ENCODE data around the gene SNRK. TPM values are rescaled to one million over a fixed set of nuclear protein-coding genes. Genes with fewer than 3 reads are reported as not detected.

Gene SNRK
- total RNA-seq, 1 experiment from 2014 or later: 12.7 TPM

DNA sequence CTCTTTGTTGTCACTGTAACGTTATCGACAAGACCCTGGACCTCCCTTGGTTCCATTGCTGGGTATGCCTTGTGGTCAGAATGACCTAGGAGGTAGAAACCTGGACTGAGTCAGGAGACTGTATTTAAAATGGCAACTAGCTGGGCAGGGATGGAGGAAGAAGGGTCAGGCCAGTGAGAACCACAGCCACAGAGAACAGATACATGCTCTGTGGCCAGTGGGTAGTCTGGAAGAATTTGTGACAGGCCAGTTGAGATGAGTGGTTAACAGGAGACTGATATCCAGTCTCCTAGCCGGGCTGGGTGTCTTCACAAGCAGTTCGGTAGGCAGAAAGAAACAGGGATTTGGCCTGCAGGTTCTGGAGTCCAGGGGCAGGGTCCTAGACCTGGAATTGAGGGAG is 58.9 kb downstream of the SNRK start:
- no peak for ATAC-seq
- Histone ChIP-seq H3K79me2 (ENCODE audit: insufficient read depth, low read length) (no peaks in the 10 kb centered on the region), H3K4me2 (ENCODE audit: low read length) (no peak overlapping the region), H3K9me3 (ENCODE audit: control insufficient read depth in 1 of 2, insufficient read depth in 1 of 2, low read depth in 1 of 2, low read length in 2 of 2) (no peaks in the 10 kb centered on the region), H3K27me3 (ENCODE audit: insufficient read depth, low read length) (no peaks in the 10 kb centered on the region), H3K4me1 (ENCODE audit: control insufficient read depth in 1 of 2, insufficient read depth in 2 of 2, low read length in 2 of 2) (no peaks in the 10 kb centered on the region), H3K9me2 (ENCODE audit: insufficient read depth) (no peaks in the 10 kb centered on the region), H3K36me3 (ENCODE audit: control insufficient read depth in 1 of 2, insufficient read depth in 2 of 2, low read length in 2 of 2) (peaks cover 4 to 33% of the 10 kb centered on the region in 2 experiments; a peak in 3 of 4 replicates), H3K4me3 (replicated peaks in 1 of 2; ENCODE audit: low read depth in 1 of 2, low read length in 2 of 2) (no peak overlapping the region), H3K27ac (ENCODE audit: low read depth, low read length) (no peak overlapping the region), H2AFZ (ENCODE audit: low read depth, low read length, poor library complexity, severe bottlenecking) (no peak overlapping the region), H4K20me1 (ENCODE audit: insufficient read depth) (no peaks in the 10 kb centered on the region), H3K9ac (ENCODE audit: low read length) (no peak overlapping the region)
- ChIA-PET POLR2A (no interaction called here), CTCF (no interaction called here), RAD21 (ENCODE audit: low non-redundant PET in 1 of 2, low total read pairs in 2 of 2, uncharacterized antibody in 2 of 2, unreplicated experiment in 2 of 2) (no interaction called here)
- no TSS peak for BruUV-seq (replicated peaks)
- intact Hi-C loops (cut with micrococcal nuclease): no loop called here
- no peak for DNase-seq (ENCODE audit: low read depth, low spot score)
- TF ChIP-seq SP1 (IDR thresholded peaks at IDR 0.05; ENCODE audit: low read depth): no peak
- TF ChIP-seq YY1 (IDR thresholded peaks at IDR 0.05; ENCODE audit: extremely low read depth, insufficient replicate concordance, low read depth, low read length): no peak
- no peak for TF ChIP-seq SRF (IDR thresholded peaks at IDR 0.05; ENCODE audit: low read depth)
- TF ChIP-seq EZH2phosphoT487 (IDR thresholded peaks at IDR 0.05; ENCODE audit: borderline replicate concordance): no peak

DNA sequence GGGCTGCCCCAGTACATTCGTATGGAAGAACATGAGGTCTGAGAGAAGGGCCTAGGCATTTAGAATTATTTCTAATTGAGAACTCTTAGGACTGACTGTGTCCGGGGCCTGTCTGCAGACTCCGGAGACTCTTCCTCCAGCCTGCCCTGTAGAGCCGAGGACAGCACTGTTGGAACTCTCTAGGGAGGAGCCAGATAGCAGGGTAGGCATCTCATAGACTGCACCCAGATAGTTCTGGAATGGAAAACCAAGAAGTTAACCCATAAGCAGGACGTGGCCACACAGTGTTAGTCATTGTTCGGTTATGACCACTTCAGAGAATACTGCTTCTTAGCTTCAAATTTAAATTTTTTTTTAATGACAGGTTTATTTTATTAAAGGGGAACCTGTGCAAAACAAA is 59.5 kb downstream of the SNRK start:
- Histone ChIP-seq H3K4me3 (replicated peaks in 1 of 2; ENCODE audit: low read depth in 1 of 2, low read length in 2 of 2) (no peak overlapping the region), H3K27ac (ENCODE audit: low read depth, low read length) (no peak overlapping the region), H3K27me3 (ENCODE audit: insufficient read depth, low read length) (no peaks in the 10 kb centered on the region), H4K20me1 (ENCODE audit: insufficient read depth) (no peaks in the 10 kb centered on the region), H2AFZ (ENCODE audit: low read depth, low read length, poor library complexity, severe bottlenecking) (no peak overlapping the region), H3K4me1 (ENCODE audit: control insufficient read depth in 1 of 2, insufficient read depth in 2 of 2, low read length in 2 of 2) (no peaks in the 10 kb centered on the region), H3K9ac (ENCODE audit: low read length) (no peak overlapping the region), H3K79me2 (ENCODE audit: insufficient read depth, low read length) (no peaks in the 10 kb centered on the region), H3K4me2 (ENCODE audit: low read length) (no peak overlapping the region), H3K36me3 (ENCODE audit: control insufficient read depth in 1 of 2, insufficient read depth in 2 of 2, low read length in 2 of 2) (peaks cover 4 to 26% of the 10 kb centered on the region in 2 experiments; a peak in 3 of 4 replicates), H3K9me2 (ENCODE audit: insufficient read depth) (no peaks in the 10 kb centered on the region), H3K9me3 (ENCODE audit: control insufficient read depth in 1 of 2, insufficient read depth in 1 of 2, low read depth in 1 of 2, low read length in 2 of 2) (no peaks in the 10 kb centered on the region)
- DNase-seq (ENCODE audit: low read depth, low spot score) (no peak), ATAC-seq (no peak)
- BruUV-seq (replicated peaks): no TSS peak
- TF ChIP-seq FOSL1 (IDR thresholded peaks at IDR 0.05; ENCODE audit: low read depth): no peak
- TF ChIP-seq, protein P1, sequence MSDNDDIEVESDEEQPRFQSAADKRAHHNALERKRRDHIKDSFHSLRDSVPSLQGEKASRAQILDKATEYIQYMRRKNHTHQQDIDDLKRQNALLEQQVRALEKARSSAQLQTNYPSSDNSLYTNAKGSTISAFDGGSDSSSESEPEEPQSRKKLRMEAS (IDR thresholded peaks at IDR 0.05): no peak
- TF ChIP-seq, protein P2, sequence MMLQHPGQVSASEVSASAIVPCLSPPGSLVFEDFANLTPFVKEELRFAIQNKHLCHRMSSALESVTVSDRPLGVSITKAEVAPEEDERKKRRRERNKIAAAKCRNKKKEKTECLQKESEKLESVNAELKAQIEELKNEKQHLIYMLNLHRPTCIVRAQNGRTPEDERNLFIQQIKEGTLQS (IDR thresholded peaks at IDR 0.05): no peak
- no peak for TF ChIP-seq YY1 (IDR thresholded peaks at IDR 0.05; ENCODE audit: extremely low read depth, insufficient replicate concordance, low read depth, low read length)
- ChIA-PET POLR2A (no interaction called here), RAD21 (ENCODE audit: low non-redundant PET in 1 of 2, low total read pairs in 2 of 2, uncharacterized antibody in 2 of 2, unreplicated experiment in 2 of 2) (no interaction called here), CTCF (no interaction called here)
- intact Hi-C loops (cut with micrococcal nuclease): no loop called here

Data from HCT116 (cell line).